ENCODE data around the gene ANTXRL.

The ANTXRL gene

GRCh38 chr10:46306516-46307184 lies 19.9 kb downstream of the ANTXRL start:
- no peak for DNase-seq (ENCODE audit: low read depth in 1 of 2, low spot score in 1 of 2)
- Histone ChIP-seq H3K27ac (replicated peaks) (no peak overlapping the region), H3K27me3 (ENCODE audit: insufficient read depth, poor library complexity, severe bottlenecking) (no peaks in the 10 kb centered on the region), H3K4me3 (replicated peaks; ENCODE audit: insufficient read depth, low read length) (no peak overlapping the region)
- TF ChIP-seq SPI1 (IDR thresholded peaks at IDR 0.05; ENCODE audit: borderline replicate concordance, low read depth) (no peak), CTCF (IDR thresholded peaks at IDR 0.05; ENCODE audit: insufficient read depth, low read length) (no peak), POLR2AphosphoS5 (IDR thresholded peaks at IDR 0.05; ENCODE audit: low read depth) (no peak), GABPA (IDR thresholded peaks at IDR 0.05; ENCODE audit: low read depth) (no peak), REST (IDR thresholded peaks at IDR 0.05; ENCODE audit: insufficient replicate concordance, low read depth) (no peak)

GRCh38 chr10:46307281-46308112 lies 20.7 kb downstream of the ANTXRL start:
- Histone ChIP-seq H3K27ac (replicated peaks) (no peak overlapping the region), H3K4me3 (replicated peaks; ENCODE audit: insufficient read depth, low read length) (no peak overlapping the region), H3K27me3 (ENCODE audit: insufficient read depth, poor library complexity, severe bottlenecking) (no peaks in the 10 kb centered on the region)
- DNase-seq (ENCODE audit: low read depth in 1 of 2, low spot score in 1 of 2) = no peak
- TF ChIP-seq SPI1 (IDR thresholded peaks at IDR 0.05; ENCODE audit: borderline replicate concordance, low read depth) (no peak), GABPA (IDR thresholded peaks at IDR 0.05; ENCODE audit: low read depth) (no peak), CTCF (IDR thresholded peaks at IDR 0.05; ENCODE audit: insufficient read depth, low read length) (no peak), POLR2AphosphoS5 (IDR thresholded peaks at IDR 0.05; ENCODE audit: low read depth) (no peak), REST (IDR thresholded peaks at IDR 0.05; ENCODE audit: insufficient replicate concordance, low read depth) (no peak)

GRCh38 chr10:46308113-46308415 lies 21.3 kb downstream of the ANTXRL start:
- TF ChIP-seq GABPA (IDR thresholded peaks at IDR 0.05; ENCODE audit: low read depth) = no peak
- no peak for TF ChIP-seq REST (IDR thresholded peaks at IDR 0.05; ENCODE audit: insufficient replicate concordance, low read depth)
- no peak for TF ChIP-seq CTCF (IDR thresholded peaks at IDR 0.05; ENCODE audit: insufficient read depth, low read length)
- TF ChIP-seq POLR2AphosphoS5 (IDR thresholded peaks at IDR 0.05; ENCODE audit: low read depth) = no peak
- Histone ChIP-seq H3K4me3 (replicated peaks; ENCODE audit: insufficient read depth, low read length) (no peak overlapping the region), H3K27me3 (ENCODE audit: insufficient read depth, poor library complexity, severe bottlenecking) (no peaks in the 10 kb centered on the region), H3K27ac (replicated peaks) (no peak overlapping the region)
- no peak for DNase-seq (ENCODE audit: low read depth in 1 of 2, low spot score in 1 of 2)

All from HL-60 (cell line).